RWPE1 (cell line): ENCODE measurements around the gene SERINC5.
"Not testable (repeated sequence)": the region's sequence is repeated elsewhere in the genome, so short reads cannot be mapped to it uniquely, and the experiment has no call there.

Source experiments
- CTCF ChIA-PET: fragments of 350-600 bp; sonication (Branson Sonifier 250); formaldehyde crosslinking; extraction: SDS; loops from one replicate; lab custom pipeline; 2021; lab: Yijun Ruan, JAX
- POLR2A ChIA-PET: fragments of 400-600 bp; formaldehyde crosslinking; extraction: SDS; loops from one replicate; lab custom pipeline; 2020; ENCODE audit warnings: antibody characterized with exemption; ENCODE audit not compliant: low non-redundant PET; lab: Yijun Ruan, JAX
- DNase-seq: peaks from one replicate; pipeline ENCODE4 v3.0.0; 2012; ENCODE audit warnings: low spot score
- H3K27ac ChIP-seq: fragments of 450-650 bp; 2 replicates; pipeline ENCODE4 v1.5.1; 2017
- CTCF ChIP-seq: fragments of 450-650 bp; conservative IDR thresholded peaks from 2 replicates; pipeline ENCODE4 v1.5.1; 2017; ENCODE audit warnings: low read depth, mild to moderate bottlenecking

SERINC5 gene

GRCh38 chr5:80185095-80185494 lies 70.8 kb downstream of the SERINC5 start:
- POLR2A ChIA-PET = no interaction called here
- no peak for DNase-seq
- peak overlapping the region; percentile 17; the same call in 1 of the 2 replicates for H3K27ac ChIP-seq
- CTCF ChIA-PET = no interaction called here
- TF ChIP-seq CTCF = no peak

GRCh38 chr5:80184235-80185023 lies 71.4 kb downstream of the SERINC5 start:
- ChIA-PET POLR2A (no interaction called here), CTCF (no interaction called here)
- peak; percentile 34 for DNase-seq
- H3K27ac ChIP-seq = peak overlapping the region; percentile 17; the same call in 1 of the 2 replicates
- TF ChIP-seq CTCF = no peak

GRCh38 chr5:80183728-80184234 lies 72.1 kb downstream of the SERINC5 start:
- H3K27ac ChIP-seq, DNase-seq, CTCF ChIA-PET: not testable (repeated sequence)
- POLR2A ChIA-PET = interaction anchor here (0.5 kb wide), 1 partner anchor 73 kb away, joined by 3 read pairs; no protein-coding TSS in a partner anchor

- CTCF ChIA-PET = no interaction called here
- DNase-seq = no peak
- POLR2A ChIA-PET = no interaction called here
Observed at GRCh38 chr5:80182809-80183580, 72.9 kb downstream of the SERINC5 start.

GRCh38 chr5:80181618-80182211 lies 74.1 kb downstream of the SERINC5 start:
- no peak for TF ChIP-seq CTCF
- ChIA-PET POLR2A (no interaction called here), CTCF (interaction anchor here (0.8 kb wide), 1 partner anchor 11 kb away, joined by 8 read pairs; no protein-coding TSS in a partner anchor)
- DNase-seq = peak; percentile 68
- H3K27ac ChIP-seq = no peak overlapping the region

More at GRCh38 chr5:80182809-80183580, 72.9 kb downstream of the SERINC5 start:
- no peak overlapping the region for H3K27ac ChIP-seq
- no peak for TF ChIP-seq CTCF

- no peak overlapping the region for H3K27ac ChIP-seq
- no peak for DNase-seq
- TF ChIP-seq CTCF = no peak
- CTCF ChIA-PET = no interaction called here
- POLR2A ChIA-PET = no interaction called here
Observed at GRCh38 chr5:80177236-80177635, 78.6 kb downstream of the SERINC5 start.
